Epithelial cell of proximal tubule (primary cell): ENCODE results near the gene PBX1. TPM values are rescaled to one million over a fixed set of nuclear protein-coding genes. Genes with fewer than 3 reads are reported as not detected.

Experiments used
- DNase-seq: peaks from one replicate; pipeline ENCODE4 v3.0.0-alpha.2; 2011; ENCODE audit warnings: low read depth
- H3K4me3 ChIP-seq: 2 replicates; pipeline ENCODE4 v1.5.1; 2011; ENCODE audit warnings: low read depth, mild to moderate bottlenecking, low read length
- total RNA-seq: library from RNA; depleted of rRNA; stranded (reverse); fragments of >200 nt; gene quantifications from 2 replicates; pipeline ENCODE4 v1.2.3, GENCODE V29; 2015
- TF ChIP-seq, protein P1 (sequence below): conservative IDR thresholded peaks from 2 replicates; pipeline ENCODE4 v1.5.1; 2012; ENCODE audit warnings: low read depth, mild to moderate bottlenecking, low read length

The PBX1 gene
- total RNA-seq, 1 donor from 2014 or later = 3.0 TPM

DNA sequence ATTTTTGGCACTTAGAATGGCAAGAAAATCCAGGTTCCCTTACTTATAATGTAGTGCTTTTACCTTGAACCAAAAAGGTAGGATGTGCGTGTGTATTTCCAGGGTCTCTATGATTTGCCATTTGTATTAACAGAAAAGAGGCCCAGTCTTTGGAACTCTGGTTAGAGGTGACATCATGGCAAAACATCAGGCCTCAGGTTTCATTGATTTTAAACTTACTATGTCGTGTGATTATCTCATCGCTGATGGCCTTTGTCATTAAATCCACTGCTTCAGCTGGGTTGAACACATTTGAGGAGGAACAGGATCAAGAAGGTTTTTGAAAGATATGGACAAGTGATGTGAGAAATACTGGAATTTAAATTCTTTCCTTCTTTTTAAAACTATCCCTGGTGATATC lies 95.2 kb downstream of the PBX1 start:
- no peak overlapping the region for H3K4me3 ChIP-seq
- TF ChIP-seq, protein P1, sequence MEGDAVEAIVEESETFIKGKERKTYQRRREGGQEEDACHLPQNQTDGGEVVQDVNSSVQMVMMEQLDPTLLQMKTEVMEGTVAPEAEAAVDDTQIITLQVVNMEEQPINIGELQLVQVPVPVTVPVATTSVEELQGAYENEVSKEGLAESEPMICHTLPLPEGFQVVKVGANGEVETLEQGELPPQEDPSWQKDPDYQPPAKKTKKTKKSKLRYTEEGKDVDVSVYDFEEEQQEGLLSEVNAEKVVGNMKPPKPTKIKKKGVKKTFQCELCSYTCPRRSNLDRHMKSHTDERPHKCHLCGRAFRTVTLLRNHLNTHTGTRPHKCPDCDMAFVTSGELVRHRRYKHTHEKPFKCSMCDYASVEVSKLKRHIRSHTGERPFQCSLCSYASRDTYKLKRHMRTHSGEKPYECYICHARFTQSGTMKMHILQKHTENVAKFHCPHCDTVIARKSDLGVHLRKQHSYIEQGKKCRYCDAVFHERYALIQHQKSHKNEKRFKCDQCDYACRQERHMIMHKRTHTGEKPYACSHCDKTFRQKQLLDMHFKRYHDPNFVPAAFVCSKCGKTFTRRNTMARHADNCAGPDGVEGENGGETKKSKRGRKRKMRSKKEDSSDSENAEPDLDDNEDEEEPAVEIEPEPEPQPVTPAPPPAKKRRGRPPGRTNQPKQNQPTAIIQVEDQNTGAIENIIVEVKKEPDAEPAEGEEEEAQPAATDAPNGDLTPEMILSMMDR = no peak
- DNase-seq = no peak

DNA sequence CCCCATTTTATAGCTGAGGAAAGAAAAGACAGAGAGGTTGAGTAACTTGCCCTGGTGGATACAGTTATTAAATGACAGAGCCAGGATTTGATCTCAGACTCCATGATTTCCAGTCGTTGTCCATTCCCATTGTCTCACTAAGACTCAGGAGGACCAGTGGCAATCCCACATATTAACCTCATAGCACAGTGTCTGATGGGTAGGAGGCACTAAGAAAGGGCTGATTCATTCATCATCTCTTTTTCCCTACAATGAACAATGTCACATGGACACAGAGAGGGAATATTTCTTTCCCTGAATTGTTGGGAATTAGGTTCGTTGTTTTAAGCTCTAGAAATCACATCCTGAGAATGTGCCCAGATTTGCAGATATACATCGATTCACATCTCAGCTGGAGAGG lies 99.9 kb downstream of the PBX1 start:
- H3K4me3 ChIP-seq = no peak overlapping the region
- no peak for DNase-seq
- TF ChIP-seq, protein P1 = no peak

DNA sequence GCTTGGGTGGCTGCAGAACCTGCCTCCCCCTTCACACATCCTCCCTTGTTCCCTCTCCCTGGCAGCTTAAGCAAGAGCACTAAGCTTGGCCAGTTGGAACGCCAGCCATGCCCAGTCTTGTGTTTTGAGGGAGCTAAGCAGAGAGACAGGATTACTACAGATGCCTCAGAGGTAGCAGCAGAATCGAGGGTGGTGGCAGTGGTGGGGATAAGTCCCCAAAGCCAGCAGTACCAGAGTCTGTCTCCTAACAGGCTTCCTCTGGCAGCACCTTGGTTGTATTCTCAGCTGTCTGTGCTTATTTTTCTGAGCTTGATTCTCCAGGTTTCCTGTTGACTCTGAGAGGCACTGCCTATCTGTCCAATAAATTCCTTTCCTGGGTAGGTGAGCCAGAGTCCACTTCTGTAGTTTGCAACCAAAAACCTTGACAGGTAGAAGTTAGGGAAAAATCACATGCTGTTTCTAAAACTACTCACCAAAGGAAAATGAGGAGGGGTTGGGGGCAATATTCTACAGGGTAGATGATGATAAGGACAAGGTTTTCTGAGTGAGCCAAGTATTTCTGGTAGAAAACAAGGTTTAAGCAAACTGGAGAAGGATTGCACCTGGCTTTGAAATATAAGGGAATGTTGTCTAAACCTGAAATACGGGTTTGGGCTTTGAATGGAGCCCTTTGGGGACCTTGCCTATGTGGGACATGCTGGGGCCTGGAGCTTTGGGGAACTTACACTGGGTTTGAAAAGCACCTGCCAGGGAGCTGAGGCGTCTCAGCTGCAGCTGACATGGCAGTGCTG lies 100.8 kb downstream of the PBX1 start:
- TF ChIP-seq, protein P1 = no peak
- H3K4me3 ChIP-seq = no peak overlapping the region
- no peak for DNase-seq

DNA sequence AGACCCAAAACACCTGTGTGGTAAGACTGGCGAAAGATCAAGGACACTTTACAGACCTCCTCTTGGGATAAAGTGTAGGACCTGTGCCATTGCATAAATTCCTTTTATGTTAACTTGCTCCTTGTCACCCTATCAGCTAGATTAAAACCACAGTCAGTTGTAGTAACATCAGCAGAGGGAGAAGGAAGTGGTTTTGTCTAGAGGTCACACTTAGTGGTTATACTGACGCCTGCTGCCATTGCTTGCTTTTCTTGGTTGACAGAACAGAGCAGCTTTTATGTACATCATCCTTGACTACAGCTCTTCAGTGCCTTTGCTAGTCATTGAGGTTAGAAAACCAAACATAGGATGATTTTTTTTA lies 101.4 kb downstream of the PBX1 start:
- no peak overlapping the region for H3K4me3 ChIP-seq
- TF ChIP-seq, protein P1 = no peak
- no peak for DNase-seq

DNA sequence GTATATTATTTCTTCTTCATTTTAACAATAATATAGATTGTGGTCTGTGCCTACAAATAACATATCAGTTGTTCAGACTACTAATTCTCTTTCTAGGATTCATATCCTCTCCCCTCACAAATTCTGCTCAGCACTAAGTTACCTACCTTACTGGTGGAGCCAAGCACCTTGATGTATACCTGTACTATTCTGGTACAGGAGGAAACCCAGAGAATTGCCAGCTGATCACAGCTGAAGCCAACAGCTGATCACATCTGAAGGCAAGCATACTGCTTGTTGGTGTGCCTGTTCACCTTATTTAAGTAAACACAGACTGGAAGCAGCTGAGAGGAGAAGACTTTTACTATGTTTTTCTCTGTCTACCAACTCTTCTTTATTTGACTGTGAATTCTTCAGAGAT lies 101.8 kb downstream of the PBX1 start:
- DNase-seq = no peak
- TF ChIP-seq, protein P1 = no peak
- H3K4me3 ChIP-seq = no peak overlapping the region

DNA sequence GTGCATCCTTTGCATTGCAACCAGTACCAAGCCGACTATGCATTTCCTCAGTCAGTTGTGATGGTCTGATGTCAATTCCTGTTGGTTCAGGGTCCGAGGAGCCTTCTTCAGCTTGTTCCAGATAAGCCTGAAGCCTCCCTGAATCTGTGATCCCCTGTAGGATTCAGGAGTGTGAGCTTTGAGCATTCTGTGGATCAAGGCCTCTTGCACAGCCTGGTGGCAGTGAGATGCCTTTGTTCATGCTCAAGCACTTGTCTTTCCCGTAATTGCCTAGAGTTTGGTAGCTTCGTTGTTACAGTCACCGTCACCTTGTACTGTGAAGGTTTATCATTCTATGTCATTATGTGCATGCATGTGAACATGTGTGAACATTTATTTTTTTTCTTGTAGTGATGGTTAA lies 103.5 kb downstream of the PBX1 start:
- no peak overlapping the region for H3K4me3 ChIP-seq
- TF ChIP-seq, protein P1 = no peak
- no peak for DNase-seq

DNA sequence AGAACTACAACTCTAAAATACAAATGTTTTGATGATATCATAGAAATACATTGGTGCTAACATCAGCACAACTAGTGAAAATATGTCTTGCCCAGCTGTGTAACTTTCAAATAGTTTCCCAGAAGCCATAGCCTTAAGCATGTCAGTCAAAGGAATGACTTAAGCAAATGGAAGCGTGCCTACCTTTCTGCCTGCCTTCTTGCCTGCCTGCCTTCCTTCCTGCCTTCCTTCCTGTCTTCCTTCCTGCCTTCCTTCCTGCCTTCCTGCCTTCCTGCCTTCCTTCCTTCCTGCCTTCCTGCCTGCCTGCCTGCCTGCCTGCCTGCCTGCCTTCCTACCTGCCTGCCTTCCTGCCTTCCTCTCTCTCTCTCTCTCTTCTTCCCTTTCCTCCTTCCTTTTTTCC lies 104.0 kb downstream of the PBX1 start:
- DNase-seq = no peak
- TF ChIP-seq, protein P1 = no peak
- H3K4me3 ChIP-seq = no peak overlapping the region
